Kasumi-1 (cell line): ENCODE measurements around the gene INSR.
"Not testable (repeated sequence)": the region's sequence is repeated elsewhere in the genome, so short reads cannot be mapped to it uniquely, and the experiment has no call there.

Experiments
- DNase-seq, 2 experiments: peaks; one replicate each; lab custom pipeline; 2025; lab: John Stamatoyannopoulos, UW

The INSR gene

GRCh38 chr19:7293762-7294557 lies at the start of gene INSR:
Gene INSR (minus strand): TSS chr19:7294414. CDS start chr19:7293891, 523 bp downstream.
- peak; percentile 84 for DNase-seq

GRCh38 chr19:7342143-7342542 lies 47.9 kb upstream of the INSR start:
- DNase-seq: no peak

DNA sequence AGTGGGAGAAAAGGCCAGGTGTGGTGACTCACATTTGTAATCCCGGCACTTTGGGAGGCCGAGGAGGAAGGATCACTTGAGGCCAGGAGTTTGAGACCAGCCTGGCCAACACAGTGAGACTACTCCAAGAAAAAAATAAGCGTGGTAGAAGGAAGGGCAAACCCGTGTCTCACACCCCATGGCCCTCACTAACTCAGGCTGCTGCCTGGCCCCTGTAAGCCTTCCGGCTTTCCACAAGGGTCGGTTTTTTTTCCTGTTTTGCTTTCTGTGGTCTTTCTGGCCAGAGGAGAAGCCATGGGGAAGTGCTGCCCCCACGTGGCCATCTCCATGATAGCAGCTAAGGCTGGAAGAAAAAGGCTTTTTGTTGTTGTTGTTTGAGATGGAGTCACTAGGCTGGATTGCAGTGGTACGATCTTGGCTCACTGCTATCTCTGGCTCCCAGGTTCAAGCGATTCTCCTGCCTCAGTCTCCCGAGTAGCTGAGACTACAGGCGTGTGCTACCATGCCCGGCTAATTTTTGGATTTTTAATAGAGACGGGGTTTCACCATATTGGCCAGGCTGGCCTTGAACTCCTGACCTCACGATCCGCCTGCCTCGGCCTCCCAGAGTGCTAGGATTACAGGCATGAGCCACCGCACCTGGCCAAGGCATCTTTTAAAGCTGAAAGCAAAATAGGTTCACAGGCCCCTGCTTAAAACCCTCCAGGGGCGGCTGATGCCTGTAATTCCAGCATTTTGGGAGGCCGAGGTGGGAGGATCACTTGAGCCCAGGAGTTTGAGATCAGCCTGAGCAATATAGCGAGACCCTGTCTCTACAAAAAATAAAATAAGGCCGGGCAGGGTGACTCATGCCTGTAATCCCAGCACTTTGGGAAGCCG lies 47.0 kb upstream of the INSR start:
- peak; percentile 81 to 83 for DNase-seq

DNA sequence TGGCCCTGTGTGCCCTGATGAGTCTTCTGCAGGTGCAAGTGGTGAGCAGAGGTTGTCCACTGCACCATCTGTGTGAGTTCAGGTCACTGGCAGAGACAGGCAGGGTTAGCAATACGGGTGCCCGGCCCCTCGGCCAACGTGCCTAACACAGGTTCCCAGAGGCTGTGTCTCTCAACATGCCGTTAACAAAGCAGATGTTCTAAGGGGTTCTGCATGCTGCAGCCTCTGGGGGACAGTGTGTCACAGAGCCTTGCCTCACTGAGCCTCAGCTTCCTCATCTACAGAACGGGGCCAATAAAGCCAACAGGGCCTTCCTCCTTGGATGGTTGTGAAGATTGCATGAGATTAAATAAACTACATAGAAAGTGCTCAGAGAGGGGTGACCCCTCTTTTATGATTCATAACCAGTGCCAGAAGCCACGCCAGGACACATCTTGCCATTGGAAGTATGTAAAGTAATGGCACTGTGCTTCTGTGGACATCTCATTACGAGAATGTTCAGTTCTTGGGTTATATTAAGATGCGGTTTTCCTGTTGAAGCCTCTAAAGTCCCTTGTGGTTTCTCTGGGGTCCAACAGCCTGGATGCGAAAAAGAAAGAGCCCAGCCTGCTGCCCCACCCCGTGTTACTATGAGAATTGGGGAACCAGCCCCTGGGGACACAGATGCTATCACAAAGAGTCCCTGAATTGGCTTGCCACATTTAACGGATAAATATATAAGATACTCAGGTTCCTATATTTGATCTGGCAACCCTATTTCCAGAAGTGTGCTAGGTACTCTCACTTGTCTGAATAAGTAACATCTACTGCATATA lies 43.4 kb upstream of the INSR start:
- DNase-seq: peak; percentile 98

GRCh38 chr19:7336321-7336973 lies 42.2 kb upstream of the INSR start:
- no peak for DNase-seq

DNA sequence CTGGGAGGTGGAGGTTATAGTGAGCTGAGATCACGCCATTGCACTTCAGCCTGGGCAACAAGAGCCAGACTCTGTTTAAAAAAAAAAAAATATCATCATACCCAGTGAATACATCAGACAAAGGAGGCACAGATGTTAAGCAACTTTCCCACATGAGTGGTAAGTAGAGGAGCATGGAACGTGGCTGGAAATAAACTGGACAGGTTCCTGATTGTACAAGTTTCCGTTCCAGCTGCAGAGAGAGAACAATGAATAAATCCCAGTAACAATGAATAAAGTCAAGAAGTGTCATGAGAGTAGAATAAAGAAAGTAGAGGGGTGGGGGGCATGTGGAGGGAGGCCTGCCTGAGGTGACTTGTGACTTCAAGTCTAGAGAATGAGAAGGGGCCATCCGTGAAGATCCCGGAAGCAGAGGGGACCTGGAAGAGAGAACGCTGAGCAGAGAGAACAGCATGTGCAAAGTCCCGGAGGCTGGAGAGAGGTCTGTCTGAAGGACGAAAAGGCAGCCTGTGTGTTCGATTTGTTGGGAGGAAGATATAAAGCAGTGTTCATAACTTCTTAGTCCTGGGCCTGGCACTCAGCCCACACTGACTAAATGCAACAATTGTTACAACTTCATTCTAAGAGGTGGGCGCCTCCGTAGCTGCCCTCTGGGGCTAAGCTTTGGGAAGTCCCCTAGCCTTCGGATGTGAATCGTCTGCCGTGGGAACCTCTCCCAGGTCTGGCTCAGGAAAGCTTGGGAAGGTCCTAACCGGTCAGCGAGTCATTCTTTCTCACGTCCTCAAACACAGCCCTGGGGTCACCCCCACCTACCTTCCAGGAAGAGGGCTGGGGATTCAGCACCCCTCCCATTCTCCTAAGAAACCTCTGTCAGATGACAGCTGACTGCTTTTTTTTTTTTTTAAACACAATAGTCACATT lies 39.2 kb upstream of the INSR start:
- no peak for DNase-seq

DNA sequence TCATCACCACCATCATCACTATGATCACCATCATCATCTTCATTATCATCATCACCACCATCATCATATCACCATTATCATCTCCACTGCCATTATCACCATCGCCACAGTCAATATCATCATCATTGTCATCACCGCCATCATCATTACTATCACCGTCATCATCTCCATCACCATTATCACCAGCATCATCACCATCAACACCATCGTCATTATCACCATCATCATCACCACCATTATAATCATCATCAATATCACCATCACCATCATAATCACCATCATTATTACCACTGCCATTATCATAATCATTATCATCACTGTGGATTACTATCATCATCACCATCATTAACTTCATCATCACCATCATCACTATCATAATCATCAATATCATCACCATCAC lies 37.2 kb upstream of the INSR start:
- DNase-seq: no peak

DNA sequence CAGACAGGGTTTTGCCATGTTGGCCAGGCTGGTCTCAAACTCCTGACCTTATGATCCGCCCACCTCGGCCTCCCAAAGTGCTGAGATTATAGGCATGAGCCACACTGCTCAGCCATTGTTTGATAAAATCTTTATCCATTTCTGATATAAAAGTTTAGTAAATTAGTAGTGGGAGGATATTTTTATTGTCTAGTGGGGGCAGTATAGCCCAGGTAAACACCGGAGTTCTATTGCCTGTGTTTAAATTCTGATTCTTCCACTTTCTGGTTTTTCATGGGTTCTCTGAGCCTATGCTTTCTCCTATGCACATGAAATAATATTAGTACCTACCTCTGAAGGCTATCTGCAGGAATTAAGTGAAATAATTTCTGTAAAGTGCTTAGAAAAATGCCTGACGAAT lies 34.4 kb upstream of the INSR start:
- DNase-seq: peak; percentile 4 to 21

DNA sequence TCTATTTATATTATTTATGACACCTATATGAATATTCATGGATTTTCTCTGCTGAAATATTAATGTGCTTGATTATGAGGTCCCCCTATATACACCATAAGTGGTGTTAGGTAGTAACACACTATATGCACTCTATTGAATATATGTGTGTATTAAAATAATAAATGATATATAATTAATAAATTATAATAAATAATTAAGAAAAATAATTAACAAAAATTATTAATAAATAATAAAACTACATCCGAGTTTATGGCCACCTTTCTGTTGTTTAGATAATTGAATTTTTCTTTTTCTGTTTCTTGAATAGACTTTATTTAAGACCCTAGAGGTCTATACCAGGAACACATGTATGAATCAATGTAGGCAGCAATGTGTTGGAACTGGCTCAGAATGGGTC lies 33.6 kb upstream of the INSR start:
- no peak for DNase-seq

- peak; percentile 4 to 33 for DNase-seq
These were observed 32.1 kb upstream of the INSR start for GRCh38 chr19:7326105-7326877.

- DNase-seq: no peak
These were observed 24.0 kb upstream of the INSR start for GRCh38 chr19:7318176-7318575.

GRCh38 chr19:7312816-7313215 lies 18.6 kb upstream of the INSR start:
- DNase-seq: no peak

DNA sequence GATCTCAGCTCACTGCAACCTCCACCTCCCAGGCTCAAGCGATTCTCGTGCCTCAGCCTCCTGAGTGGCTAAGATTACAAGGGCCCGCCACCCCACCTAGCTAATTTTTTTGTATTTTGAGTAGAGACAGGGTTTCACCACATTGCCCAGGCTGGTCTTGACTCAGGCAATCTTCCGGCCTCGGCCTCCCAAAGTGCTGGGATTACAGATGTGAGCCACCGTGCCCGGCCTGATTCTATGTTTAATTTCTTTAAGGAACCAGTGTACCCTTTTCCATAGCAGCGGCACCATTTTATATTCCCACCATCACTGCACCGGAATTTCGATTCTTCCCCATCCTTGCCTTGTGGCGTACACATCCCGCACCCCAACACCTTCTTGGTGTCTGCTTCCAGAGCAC lies 17.7 kb upstream of the INSR start:
- no peak for DNase-seq

DNA sequence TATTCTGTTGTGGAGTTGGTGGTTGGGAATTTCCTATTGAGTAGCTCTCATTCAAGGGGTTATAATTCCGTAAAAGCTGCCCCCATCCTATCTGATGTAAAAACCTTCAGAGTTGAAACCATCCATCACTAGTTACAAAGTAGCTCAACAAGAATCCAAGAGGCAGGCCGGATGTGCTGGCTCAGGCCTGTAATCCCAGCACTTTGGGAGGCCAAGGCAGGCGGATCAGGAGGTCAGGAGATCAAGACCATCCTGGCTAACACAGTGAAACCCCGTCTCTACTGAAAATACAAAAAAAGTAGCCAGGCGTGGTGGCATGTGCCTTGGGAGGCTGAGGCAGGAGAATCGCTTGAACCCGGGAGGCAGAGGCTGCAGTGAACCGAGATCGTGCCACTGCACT lies 14.1 kb upstream of the INSR start:
- DNase-seq: not testable (repeated sequence)

DNA sequence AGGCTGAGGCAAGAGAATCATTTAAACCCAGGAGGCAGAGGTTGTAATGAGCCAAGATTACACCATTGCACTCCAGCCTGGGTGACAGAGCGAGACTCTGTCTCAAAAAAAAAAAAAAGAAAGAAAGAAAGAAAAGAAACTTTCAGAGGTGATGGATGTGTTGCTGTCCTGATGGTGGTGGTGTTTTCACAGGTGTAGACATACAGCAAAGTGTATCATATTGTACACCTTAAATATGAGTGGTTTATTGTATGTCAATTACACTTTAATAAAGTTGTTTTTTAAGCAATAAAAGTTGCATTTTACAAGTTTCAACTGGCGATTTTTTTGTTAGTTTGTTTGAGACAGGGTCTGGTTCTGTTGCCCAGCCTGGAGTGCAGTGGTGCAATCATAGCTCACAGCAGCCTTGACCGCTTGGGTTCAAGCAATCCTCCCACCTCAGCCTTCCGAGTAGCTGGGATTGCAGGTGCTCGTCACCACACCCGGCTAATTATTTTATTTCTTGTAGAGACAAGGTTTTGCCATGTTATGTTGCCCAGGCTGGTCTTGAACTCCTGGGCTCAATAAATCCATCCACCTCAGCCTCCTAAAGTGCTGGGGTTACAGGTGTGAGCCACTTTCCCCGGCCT lies 13.5 kb upstream of the INSR start:
- DNase-seq: no peak

GRCh38 chr19:7304200-7304599 lies 10.0 kb upstream of the INSR start:
- no peak for DNase-seq

DNA sequence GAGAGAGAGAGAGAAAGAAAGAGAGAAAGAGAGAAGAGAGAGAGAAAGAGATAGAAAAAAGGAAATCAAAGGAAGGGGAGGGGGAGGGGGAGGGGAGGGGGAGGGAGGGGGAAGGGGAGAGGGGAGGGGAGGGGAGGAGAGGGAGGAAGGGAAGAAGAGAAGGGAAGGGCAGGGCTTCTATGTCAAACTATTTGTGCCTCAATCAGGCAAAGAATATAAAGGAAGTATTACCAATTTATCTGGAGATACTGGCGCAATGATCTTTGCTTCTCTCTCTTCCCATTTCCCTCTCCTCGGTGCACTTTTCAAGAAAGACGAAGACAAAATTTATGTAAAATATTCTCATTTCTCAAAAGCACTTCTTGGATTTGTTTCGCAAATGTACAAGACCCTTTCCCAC lies 9.3 kb upstream of the INSR start:
- DNase-seq: no peak

- DNase-seq: no peak
These were observed 7.3 kb upstream of the INSR start for GRCh38 chr19:7301525-7301924.

- no peak for DNase-seq
These were observed 3.5 kb upstream of the INSR start for GRCh38 chr19:7297742-7298141.
